T-helper 2 cell treated with Interferon-gamma antibody and Interleukin-4, amounts not matched to agents 100 ng/mL and 5 ng/mL, for 36 hours (primary cell): Measurements from ENCODE around the gene FADS1. TPM values are rescaled to one million over a fixed set of nuclear protein-coding genes. Genes with fewer than 3 reads are reported as not detected.

Experiments used
- intact Hi-C: fragments of 100-400 bp; cut with micrococcal nuclease; formaldehyde crosslinking; loops from one replicate; pipeline ENCODE4 v1.15.1; 2023
- total RNA-seq: library from RNA; stranded (reverse); gene quantifications from 2 replicates; pipeline ENCODE4 v1.2.3, GENCODE V29; 2022

The FADS1 gene
- total RNA-seq, 1 donor from 2014 or later: 70.0 TPM

DNA sequence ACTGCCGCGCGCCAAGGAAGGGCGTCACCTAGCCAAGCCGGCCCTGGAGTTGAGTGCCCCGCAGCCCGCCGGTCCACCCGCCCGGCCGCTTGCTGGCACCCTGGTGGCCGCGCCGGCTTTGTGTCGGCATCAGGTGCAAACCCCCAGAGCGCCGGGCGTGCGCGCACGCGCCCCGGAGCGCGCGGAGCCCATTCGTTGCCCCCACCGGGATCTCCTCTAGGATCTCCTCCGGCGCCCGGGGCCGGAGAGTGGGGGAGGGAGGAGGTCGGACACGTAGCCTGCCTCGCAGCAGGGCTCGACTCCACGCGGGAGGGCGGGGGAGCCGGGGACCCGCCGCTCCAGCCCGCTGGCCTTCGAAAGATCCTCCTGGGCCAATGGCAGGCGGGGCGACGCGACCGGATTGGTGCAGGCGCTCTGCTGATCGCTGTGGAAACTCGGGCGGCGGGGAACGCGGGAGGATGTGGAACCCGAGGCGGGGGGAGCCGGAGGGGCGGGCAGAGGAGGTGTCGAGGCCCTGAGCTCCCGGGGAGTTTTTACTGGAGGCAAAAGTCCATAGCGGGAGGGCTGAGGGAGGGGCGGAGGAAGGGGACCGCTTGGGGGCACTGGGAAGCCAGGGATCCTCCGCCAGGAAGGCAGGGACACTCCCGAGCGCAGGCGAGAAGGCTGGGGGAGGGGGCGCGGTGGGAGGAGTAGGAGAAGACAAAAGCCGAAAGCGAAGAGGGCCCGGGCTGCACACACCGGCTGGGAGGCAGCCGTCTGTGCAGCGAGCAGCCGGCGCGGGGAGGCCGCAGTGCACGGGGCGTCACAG is 11.0 kb upstream of the FADS1 start, which contains the start of gene FADS2:
Gene FADS2 (plus strand): TSS at position 730 of the 808 bp plus-strand sequence. CDS start 91 bp downstream, outside the sequence.
- intact Hi-C loops: loop anchor here (1.0 kb wide), 3 partner anchors 10 to 35 kb away; partner anchors contain the start of genes FADS1, FEN1 and TMEM258

DNA sequence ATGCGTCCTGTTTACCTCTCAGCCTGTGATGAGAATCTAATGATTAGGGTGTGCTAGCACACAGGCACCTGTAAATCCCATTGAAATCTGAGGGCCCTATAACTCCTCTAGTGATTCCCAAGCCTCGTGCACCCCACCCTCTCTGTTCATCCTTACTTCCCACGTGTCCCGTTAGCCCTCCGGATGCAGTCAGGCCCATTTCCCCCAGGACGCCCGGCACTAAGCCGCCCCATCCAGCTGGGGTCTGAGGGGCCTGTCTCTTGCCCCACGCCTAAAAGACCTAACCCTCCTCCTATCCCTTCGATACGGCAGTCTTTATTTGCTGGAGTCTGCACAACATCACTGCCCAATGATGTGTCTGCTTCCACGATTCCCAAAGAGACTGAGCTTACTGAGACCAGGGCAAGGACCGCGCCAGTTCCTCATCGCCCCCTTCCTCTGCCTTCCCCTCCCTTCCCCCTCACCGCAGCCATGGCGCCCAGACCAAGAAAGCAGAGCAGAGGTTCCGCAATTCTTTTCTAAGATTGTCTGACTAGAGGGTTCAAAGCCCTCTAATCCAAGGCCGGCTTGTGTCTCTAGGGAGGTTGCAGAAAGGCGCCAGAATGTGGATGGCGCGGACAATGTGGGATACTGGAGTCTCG is 10.2 kb upstream of the FADS1 start:
- intact Hi-C loops: loop anchor here (1.0 kb wide), 1 partner anchor 30 kb away; no protein-coding TSS in a partner anchor

DNA sequence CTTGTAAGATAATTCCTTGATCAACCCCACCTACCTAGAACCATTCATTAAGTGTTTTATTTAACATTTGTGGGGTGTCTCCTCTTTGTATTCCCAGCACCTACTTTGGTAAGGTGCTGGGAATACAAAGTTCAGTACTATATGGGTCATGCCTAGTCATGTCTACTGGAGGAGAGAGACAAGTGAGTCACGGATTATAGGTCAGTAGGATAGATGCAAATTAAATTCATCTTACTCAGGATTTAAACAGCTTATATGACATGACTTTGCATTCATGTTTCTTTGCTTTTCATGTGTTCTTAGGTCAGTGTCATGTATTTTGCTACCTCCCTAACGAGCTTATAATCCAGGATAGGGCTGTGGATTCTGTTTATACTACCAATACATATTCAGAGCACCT is 3.4 kb upstream of the FADS1 start:
- intact Hi-C loops: no loop called here

- intact Hi-C loops: loop anchor here (1.0 to 5.0 kb wide), 3 partner anchors 11 to 150 kb away; partner anchors contain the start of genes FADS2 and FTH1
These were observed 834 bp upstream of the FADS1 start for GRCh38 chr11:61817471-61818202.

GRCh38 chr11:61815790-61816735 is 740 bp downstream of the FADS1 start:
- intact Hi-C loops: loop anchor here (1.0 to 5.0 kb wide), 4 partner anchors 19 to 151 kb away; partner anchors contain the start of genes FEN1, FTH1 and TMEM258

GRCh38 chr11:61814958-61815789 is 1.6 kb downstream of the FADS1 start:
- intact Hi-C loops: loop anchor here (1.0 to 5.0 kb wide), 2 partner anchors 23 to 152 kb away; partner anchors contain the start of genes FEN1, FTH1 and TMEM258

- intact Hi-C loops: no loop called here
These were observed 2.4 kb downstream of the FADS1 start for GRCh38 chr11:61814247-61814957.

GRCh38 chr11:61812736-61813411 is 3.9 kb downstream of the FADS1 start:
- intact Hi-C loops: no loop called here

DNA sequence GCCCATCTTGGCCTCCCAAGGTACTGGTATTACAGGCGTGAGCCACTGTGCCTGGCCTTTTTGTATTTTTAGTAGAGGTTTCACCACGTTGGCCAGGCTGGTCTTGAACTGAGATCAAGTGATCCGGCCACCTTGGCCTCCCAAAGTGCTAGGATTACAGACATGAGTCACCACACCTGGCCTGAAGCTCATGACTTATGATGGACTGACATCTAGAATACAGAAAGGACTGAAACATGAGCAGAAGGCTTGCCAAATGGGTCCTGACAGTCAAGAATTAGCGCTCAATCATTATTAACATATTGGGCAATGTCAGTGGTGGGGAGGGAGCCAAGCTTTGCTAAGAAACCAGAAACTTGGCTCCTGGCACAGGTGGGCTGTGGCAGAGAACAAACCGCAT is 5.0 kb downstream of the FADS1 start:
- intact Hi-C loops: no loop called here

GRCh38 chr11:61810671-61811175 is 6.1 kb downstream of the FADS1 start:
- intact Hi-C loops: no loop called here

- intact Hi-C loops: no loop called here
These were observed 10.0 kb downstream of the FADS1 start for GRCh38 chr11:61806785-61807184.

- intact Hi-C loops: no loop called here
These were observed 11.7 kb downstream of the FADS1 start for GRCh38 chr11:61805146-61805545.

- intact Hi-C loops: no loop called here
These were observed 12.7 kb downstream of the FADS1 start for GRCh38 chr11:61803889-61804647.

- intact Hi-C loops: no loop called here
These were observed 14.2 kb downstream of the FADS1 start for GRCh38 chr11:61802605-61803004.

- intact Hi-C loops: no loop called here
These were observed 16.2 kb downstream of the FADS1 start for GRCh38 chr11:61800331-61801281.

DNA sequence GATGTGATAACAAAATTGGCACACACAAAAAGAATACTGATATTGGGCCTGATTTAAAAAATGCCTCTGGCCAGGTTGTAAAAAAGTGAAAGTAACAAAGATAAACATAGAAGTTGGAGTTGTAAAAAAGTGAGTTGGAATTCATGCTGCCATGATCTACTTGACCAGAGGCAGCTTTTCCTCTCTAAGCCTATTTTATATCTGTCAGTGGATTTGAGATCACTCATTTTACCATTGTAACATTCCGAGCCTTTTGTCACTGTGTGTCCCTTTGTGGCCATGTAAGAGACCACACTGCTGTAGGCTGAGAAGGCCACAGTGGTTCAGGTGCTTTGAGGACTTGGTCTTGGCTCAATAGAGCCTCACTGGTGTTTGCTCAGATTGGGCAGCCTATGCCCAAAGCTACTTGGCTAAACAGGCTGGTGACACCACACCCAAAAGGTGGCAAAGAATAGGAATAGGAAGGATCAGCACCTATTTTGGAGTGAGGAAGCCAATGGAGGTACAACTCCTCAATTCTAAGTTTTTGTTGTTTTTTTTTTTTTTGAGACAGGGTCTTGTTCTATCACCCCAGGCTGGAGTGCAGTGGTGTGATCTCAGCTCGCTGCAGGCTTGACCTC is 17.0 kb downstream of the FADS1 start:
- intact Hi-C loops: no loop called here
